HepG2 (cell line): Measurements from ENCODE around the gene TNFSF12. TPM values are rescaled to one million over a fixed set of nuclear protein-coding genes. Genes with fewer than 3 reads are reported as not detected.

Experiments
- CC2D1A ChIP-seq: sonication (generic); formaldehyde crosslinking; IDR thresholded peaks from 2 replicates; pipeline ENCODE4 v1.8.1; 2023; ENCODE audit warnings: mild to moderate bottlenecking, missing genetic modification reagents
- FOXP1 ChIP-seq, 2 experiments: fragments of 450-650 bp in 1 of 2; IDR thresholded peaks; 2 replicates each; pipeline ENCODE4 v1.6.1; 2017 to 2018; ENCODE audit warnings: antibody characterized with exemption in 1 of 2
- HDAC1 ChIP-seq: sonication (generic); formaldehyde crosslinking; IDR thresholded peaks from 2 replicates; pipeline ENCODE4 v1.5.1; 2020; ENCODE audit warnings: mild to moderate bottlenecking, missing genetic modification reagents
- MATR3 ChIP-seq: sonication (generic); formaldehyde crosslinking; IDR thresholded peaks from 2 replicates; pipeline ENCODE4 v1.4.0; 2020; ENCODE audit warnings: missing genetic modification reagents
- MED1 ChIP-seq: sonication (generic); formaldehyde crosslinking; IDR thresholded peaks from 2 replicates; pipeline ENCODE4 v1.4.0; 2020; ENCODE audit warnings: missing genetic modification reagents
- NFATC3 ChIP-seq: sonication (generic); formaldehyde crosslinking; IDR thresholded peaks from 2 replicates; pipeline ENCODE4 v1.5.1; 2020; ENCODE audit warnings: mild to moderate bottlenecking, missing genetic modification reagents
- NFKB2 ChIP-seq: sonication (generic); formaldehyde crosslinking; IDR thresholded peaks from 2 replicates; pipeline ENCODE4 v1.4.0; 2020; ENCODE audit warnings: missing genetic modification reagents, borderline replicate concordance
- SMAD3 ChIP-seq: sonication (generic); formaldehyde crosslinking; IDR thresholded peaks from 2 replicates; pipeline ENCODE4 v1.4.0; 2020; ENCODE audit warnings: missing genetic modification reagents
- ZNF747 ChIP-seq: sonication (generic); formaldehyde crosslinking; IDR thresholded peaks from 2 replicates; pipeline ENCODE4 v1.8.1; 2023; ENCODE audit warnings: missing genetic modification reagents, mild to moderate bottlenecking, borderline replicate concordance
- ZNF749 ChIP-seq: sonication (generic); formaldehyde crosslinking; IDR thresholded peaks from 2 replicates; pipeline ENCODE4 v1.8.0; 2022; ENCODE audit warnings: mild to moderate bottlenecking, missing genetic modification reagents, moderate library complexity, borderline replicate concordance
- ZNF816 ChIP-seq: sonication (generic); formaldehyde crosslinking; IDR thresholded peaks from 2 replicates; pipeline ENCODE4 v1.8.0; 2022; ENCODE audit warnings: missing genetic modification reagents, mild to moderate bottlenecking, borderline replicate concordance
- polyA plus RNA-seq, 8 experiments: library from polyadenylated mRNA; depleted of rRNA in 3 of 8; stranded (reverse) in 7 of 8; unstranded in 1 of 8; fragments of >200 nt; fragmentation: Illumina TruSeq in 4 of 8; extraction: Trizol in 4 of 8; gene quantifications; 2 replicates each; pipeline versions ENCODE4 v1.2.1 to v1.2.3, GENCODE V29; 2011 to 2016; ENCODE audit warnings: low read depth in 4 of 8, missing spikeins in 1 of 8, mixed read lengths in 1 of 8; ENCODE audit not compliant: insufficient read depth in 1 of 8
- total RNA-seq, 5 experiments: library from RNA; depleted of rRNA; stranded (reverse); fragments of >200 nt; fragmentation: Illumina TruSeq; extraction: Trizol; gene quantifications; 2 replicates each; pipeline ENCODE4 v1.2.3, GENCODE V29; 2016; ENCODE audit warnings: low read depth in 1 of 5
- TF ChIP-seq, protein P1 (sequence below), 2 experiments: IDR thresholded peaks; 2 replicates each; pipeline ENCODE4 v1.6.1; 2011 to 2012; ENCODE audit warnings: low read length in 2 of 2, borderline replicate concordance in 1 of 2, low read depth in 1 of 2, mild to moderate bottlenecking in 1 of 2, moderate library complexity in 1 of 2
- TF ChIP-seq, protein P2 (sequence below): IDR thresholded peaks from 2 replicates; pipeline ENCODE4 v1.6.1; 2012; ENCODE audit warnings: low read length, improper control_type of control experiment
- TF ChIP-seq, protein P3 (sequence below): sonication (generic); formaldehyde crosslinking; IDR thresholded peaks from 2 replicates; pipeline ENCODE4 v1.8.1; 2023; ENCODE audit warnings: mild to moderate bottlenecking, missing genetic modification reagents
- TF ChIP-seq, protein P4 (sequence below): sonication (generic); formaldehyde crosslinking; IDR thresholded peaks from 2 replicates; pipeline ENCODE4 v1.5.1; 2020; ENCODE audit warnings: missing genetic modification reagents, mild to moderate bottlenecking, borderline replicate concordance
- TF ChIP-seq, protein P5 (sequence below): sonication (generic); formaldehyde crosslinking; IDR thresholded peaks from 2 replicates; pipeline ENCODE4 v1.4.0; 2020; ENCODE audit warnings: missing genetic modification reagents
- TF ChIP-seq, protein P6 (sequence below): sonication (generic); formaldehyde crosslinking; IDR thresholded peaks from 2 replicates; pipeline ENCODE4 v1.4.0; 2020; ENCODE audit warnings: missing genetic modification reagents

Gene TNFSF12
- total and polyA plus RNA-seq, 2 of the 13 experiments (the other 11 are each of a cell fraction or from before 2014, with no cell fraction given), result 0.93 to 7.2 TPM

DNA sequence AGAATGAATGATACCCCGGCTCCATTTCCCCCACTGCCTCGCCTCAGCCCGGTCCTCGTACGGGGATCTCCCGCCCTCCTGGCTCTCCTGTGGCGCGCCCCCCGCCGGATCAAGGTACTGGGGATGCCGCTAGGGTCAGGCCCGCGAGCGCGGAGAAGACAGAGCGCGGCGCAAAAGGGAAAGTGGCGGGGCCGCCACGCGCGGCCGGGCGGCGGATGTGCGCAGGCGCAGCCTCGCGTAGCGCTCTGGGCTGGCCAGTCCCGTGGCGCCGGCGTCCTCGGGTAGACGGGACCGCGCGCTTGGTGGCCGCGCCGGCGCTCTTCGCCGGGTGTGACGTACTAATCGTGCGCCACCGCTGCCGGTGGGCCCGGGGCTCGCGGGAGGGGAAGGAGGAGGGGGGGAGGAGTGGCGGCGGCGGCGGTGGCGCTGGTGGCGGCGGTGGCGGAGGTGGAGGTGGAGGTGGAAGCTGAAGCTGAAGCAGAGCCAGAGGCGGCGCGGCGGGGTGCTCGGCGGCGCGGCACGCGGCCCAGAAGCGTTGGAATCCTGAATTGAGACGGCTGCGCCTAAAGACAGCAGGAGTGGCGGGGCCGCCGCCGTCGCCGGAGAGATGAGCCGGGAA, 12.8 kb downstream of the TNFSF12 start, which contains the start of gene SENP3 (continued):
- TF ChIP-seq SMAD3 (CRISPR knock-in tag), result no peak
- TF ChIP-seq, protein P1, sequence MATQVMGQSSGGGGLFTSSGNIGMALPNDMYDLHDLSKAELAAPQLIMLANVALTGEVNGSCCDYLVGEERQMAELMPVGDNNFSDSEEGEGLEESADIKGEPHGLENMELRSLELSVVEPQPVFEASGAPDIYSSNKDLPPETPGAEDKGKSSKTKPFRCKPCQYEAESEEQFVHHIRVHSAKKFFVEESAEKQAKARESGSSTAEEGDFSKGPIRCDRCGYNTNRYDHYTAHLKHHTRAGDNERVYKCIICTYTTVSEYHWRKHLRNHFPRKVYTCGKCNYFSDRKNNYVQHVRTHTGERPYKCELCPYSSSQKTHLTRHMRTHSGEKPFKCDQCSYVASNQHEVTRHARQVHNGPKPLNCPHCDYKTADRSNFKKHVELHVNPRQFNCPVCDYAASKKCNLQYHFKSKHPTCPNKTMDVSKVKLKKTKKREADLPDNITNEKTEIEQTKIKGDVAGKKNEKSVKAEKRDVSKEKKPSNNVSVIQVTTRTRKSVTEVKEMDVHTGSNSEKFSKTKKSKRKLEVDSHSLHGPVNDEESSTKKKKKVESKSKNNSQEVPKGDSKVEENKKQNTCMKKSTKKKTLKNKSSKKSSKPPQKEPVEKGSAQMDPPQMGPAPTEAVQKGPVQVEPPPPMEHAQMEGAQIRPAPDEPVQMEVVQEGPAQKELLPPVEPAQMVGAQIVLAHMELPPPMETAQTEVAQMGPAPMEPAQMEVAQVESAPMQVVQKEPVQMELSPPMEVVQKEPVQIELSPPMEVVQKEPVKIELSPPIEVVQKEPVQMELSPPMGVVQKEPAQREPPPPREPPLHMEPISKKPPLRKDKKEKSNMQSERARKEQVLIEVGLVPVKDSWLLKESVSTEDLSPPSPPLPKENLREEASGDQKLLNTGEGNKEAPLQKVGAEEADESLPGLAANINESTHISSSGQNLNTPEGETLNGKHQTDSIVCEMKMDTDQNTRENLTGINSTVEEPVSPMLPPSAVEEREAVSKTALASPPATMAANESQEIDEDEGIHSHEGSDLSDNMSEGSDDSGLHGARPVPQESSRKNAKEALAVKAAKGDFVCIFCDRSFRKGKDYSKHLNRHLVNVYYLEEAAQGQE (IDR thresholded peaks at IDR 0.05; ENCODE audit: borderline replicate concordance in 1 of 2, low read depth in 1 of 2, low read length in 2 of 2), result no peak
- peak; percentile 77; the same call in 1 of the 2 replicates for TF ChIP-seq HDAC1 (CRISPR knock-in tag)
- no peak; the same call in 1 of the 2 replicates for TF ChIP-seq ZNF747
- TF ChIP-seq, protein P2, sequence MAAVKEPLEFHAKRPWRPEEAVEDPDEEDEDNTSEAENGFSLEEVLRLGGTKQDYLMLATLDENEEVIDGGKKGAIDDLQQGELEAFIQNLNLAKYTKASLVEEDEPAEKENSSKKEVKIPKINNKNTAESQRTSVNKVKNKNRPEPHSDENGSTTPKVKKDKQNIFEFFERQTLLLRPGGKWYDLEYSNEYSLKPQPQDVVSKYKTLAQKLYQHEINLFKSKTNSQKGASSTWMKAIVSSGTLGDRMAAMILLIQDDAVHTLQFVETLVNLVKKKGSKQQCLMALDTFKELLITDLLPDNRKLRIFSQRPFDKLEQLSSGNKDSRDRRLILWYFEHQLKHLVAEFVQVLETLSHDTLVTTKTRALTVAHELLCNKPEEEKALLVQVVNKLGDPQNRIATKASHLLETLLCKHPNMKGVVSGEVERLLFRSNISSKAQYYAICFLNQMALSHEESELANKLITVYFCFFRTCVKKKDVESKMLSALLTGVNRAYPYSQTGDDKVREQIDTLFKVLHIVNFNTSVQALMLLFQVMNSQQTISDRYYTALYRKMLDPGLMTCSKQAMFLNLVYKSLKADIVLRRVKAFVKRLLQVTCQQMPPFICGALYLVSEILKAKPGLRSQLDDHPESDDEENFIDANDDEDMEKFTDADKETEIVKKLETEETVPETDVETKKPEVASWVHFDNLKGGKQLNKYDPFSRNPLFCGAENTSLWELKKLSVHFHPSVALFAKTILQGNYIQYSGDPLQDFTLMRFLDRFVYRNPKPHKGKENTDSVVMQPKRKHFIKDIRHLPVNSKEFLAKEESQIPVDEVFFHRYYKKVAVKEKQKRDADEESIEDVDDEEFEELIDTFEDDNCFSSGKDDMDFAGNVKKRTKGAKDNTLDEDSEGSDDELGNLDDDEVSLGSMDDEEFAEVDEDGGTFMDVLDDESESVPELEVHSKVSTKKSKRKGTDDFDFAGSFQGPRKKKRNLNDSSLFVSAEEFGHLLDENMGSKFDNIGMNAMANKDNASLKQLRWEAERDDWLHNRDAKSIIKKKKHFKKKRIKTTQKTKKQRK, result no peak
- TF ChIP-seq, protein P3, sequence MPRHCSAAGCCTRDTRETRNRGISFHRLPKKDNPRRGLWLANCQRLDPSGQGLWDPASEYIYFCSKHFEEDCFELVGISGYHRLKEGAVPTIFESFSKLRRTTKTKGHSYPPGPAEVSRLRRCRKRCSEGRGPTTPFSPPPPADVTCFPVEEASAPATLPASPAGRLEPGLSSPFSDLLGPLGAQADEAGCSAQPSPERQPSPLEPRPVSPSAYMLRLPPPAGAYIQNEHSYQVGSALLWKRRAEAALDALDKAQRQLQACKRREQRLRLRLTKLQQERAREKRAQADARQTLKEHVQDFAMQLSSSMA, result no peak
- no peak for TF ChIP-seq CC2D1A (CRISPR knock-in tag)
- peak; percentile 14; the same call in 1 of the 2 replicates for TF ChIP-seq NFKB2 (CRISPR knock-in tag)
- no peak for TF ChIP-seq MATR3 (CRISPR knock-in tag)
- TF ChIP-seq, protein P4, sequence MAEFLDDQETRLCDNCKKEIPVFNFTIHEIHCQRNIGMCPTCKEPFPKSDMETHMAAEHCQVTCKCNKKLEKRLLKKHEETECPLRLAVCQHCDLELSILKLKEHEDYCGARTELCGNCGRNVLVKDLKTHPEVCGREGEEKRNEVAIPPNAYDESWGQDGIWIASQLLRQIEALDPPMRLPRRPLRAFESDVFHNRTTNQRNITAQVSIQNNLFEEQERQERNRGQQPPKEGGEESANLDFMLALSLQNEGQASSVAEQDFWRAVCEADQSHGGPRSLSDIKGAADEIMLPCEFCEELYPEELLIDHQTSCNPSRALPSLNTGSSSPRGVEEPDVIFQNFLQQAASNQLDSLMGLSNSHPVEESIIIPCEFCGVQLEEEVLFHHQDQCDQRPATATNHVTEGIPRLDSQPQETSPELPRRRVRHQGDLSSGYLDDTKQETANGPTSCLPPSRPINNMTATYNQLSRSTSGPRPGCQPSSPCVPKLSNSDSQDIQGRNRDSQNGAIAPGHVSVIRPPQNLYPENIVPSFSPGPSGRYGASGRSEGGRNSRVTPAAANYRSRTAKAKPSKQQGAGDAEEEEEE (CRISPR knock-in tag), result no peak
- no peak for TF ChIP-seq NFATC3 (CRISPR knock-in tag)
- TF ChIP-seq FOXP1 (IDR thresholded peaks at IDR 0.05), result no peak
- TF ChIP-seq FOXP1 (CRISPR knock-in tag; IDR thresholded peaks at IDR 0.05), result no peak
- peak; percentile 35; the same call in 1 of the 2 replicates for TF ChIP-seq MED1 (CRISPR knock-in tag)
- no peak for TF ChIP-seq ZNF816 (CRISPR knock-in tag)
- TF ChIP-seq, protein P5, sequence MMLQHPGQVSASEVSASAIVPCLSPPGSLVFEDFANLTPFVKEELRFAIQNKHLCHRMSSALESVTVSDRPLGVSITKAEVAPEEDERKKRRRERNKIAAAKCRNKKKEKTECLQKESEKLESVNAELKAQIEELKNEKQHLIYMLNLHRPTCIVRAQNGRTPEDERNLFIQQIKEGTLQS (CRISPR knock-in tag), result no peak; the same call in 1 of the 2 replicates
- TF ChIP-seq, protein P6, sequence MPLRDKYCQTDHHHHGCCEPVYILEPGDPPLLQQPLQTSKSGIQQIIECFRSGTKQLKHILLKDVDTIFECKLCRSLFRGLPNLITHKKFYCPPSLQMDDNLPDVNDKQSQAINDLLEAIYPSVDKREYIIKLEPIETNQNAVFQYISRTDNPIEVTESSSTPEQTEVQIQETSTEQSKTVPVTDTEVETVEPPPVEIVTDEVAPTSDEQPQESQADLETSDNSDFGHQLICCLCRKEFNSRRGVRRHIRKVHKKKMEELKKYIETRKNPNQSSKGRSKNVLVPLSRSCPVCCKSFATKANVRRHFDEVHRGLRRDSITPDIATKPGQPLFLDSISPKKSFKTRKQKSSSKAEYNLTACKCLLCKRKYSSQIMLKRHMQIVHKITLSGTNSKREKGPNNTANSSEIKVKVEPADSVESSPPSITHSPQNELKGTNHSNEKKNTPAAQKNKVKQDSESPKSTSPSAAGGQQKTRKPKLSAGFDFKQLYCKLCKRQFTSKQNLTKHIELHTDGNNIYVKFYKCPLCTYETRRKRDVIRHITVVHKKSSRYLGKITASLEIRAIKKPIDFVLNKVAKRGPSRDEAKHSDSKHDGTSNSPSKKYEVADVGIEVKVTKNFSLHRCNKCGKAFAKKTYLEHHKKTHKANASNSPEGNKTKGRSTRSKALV (CRISPR knock-in tag), result no peak
- 0 out of 2 replicates have a peak, but pooled peaks have one; percentile 38 for TF ChIP-seq ZNF749 (CRISPR knock-in tag)
